ENCODE results near the gene GABPB1. TPM values are rescaled to one million over a fixed set of nuclear protein-coding genes. Genes with fewer than 3 reads are reported as not detected.

The GABPB1 gene
- total and polyA plus RNA-seq, 10 of the 15 experiments (the other 5 are each of a cell fraction or from before 2014, with no cell fraction given) = 13.9 to 48.2 (median 39.8) TPM

GRCh38 chr15:50335251-50335650 lies 19.7 kb downstream of the GABPB1 start:
- TF ChIP-seq RBBP5 (conservative IDR thresholded peaks at IDR 0.05) = no peak
- TF ChIP-seq, protein P1, sequence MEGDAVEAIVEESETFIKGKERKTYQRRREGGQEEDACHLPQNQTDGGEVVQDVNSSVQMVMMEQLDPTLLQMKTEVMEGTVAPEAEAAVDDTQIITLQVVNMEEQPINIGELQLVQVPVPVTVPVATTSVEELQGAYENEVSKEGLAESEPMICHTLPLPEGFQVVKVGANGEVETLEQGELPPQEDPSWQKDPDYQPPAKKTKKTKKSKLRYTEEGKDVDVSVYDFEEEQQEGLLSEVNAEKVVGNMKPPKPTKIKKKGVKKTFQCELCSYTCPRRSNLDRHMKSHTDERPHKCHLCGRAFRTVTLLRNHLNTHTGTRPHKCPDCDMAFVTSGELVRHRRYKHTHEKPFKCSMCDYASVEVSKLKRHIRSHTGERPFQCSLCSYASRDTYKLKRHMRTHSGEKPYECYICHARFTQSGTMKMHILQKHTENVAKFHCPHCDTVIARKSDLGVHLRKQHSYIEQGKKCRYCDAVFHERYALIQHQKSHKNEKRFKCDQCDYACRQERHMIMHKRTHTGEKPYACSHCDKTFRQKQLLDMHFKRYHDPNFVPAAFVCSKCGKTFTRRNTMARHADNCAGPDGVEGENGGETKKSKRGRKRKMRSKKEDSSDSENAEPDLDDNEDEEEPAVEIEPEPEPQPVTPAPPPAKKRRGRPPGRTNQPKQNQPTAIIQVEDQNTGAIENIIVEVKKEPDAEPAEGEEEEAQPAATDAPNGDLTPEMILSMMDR (IDR thresholded peaks at IDR 0.05 in 2 of 3, conservative IDR thresholded peaks at IDR 0.05 in 1 of 3; ENCODE audit: control insufficient read depth in 2 of 3, extremely low read depth in 1 of 3, insufficient read depth in 1 of 3, low read depth in 3 of 3, low read length in 3 of 3) = no peak
- no peak for TF ChIP-seq ZSCAN29 (IDR thresholded peaks at IDR 0.05)
- TF ChIP-seq, protein P2, sequence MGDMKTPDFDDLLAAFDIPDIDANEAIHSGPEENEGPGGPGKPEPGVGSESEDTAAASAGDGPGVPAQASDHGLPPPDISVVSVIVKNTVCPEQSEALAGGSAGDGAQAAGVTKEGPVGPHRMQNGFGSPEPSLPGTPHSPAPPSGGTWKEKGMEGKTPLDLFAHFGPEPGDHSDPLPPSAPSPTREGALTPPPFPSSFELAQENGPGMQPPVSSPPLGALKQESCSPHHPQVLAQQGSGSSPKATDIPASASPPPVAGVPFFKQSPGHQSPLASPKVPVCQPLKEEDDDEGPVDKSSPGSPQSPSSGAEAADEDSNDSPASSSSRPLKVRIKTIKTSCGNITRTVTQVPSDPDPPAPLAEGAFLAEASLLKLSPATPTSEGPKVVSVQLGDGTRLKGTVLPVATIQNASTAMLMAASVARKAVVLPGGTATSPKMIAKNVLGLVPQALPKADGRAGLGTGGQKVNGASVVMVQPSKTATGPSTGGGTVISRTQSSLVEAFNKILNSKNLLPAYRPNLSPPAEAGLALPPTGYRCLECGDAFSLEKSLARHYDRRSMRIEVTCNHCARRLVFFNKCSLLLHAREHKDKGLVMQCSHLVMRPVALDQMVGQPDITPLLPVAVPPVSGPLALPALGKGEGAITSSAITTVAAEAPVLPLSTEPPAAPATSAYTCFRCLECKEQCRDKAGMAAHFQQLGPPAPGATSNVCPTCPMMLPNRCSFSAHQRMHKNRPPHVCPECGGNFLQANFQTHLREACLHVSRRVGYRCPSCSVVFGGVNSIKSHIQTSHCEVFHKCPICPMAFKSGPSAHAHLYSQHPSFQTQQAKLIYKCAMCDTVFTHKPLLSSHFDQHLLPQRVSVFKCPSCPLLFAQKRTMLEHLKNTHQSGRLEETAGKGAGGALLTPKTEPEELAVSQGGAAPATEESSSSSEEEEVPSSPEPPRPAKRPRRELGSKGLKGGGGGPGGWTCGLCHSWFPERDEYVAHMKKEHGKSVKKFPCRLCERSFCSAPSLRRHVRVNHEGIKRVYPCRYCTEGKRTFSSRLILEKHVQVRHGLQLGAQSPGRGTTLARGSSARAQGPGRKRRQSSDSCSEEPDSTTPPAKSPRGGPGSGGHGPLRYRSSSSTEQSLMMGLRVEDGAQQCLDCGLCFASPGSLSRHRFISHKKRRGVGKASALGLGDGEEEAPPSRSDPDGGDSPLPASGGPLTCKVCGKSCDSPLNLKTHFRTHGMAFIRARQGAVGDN (IDR thresholded peaks at IDR 0.05) = no peak
- Histone ChIP-seq H4K20me1 (ENCODE audit: control insufficient read depth, insufficient read depth) (no peaks in the 10 kb centered on the region), H3K4me2 (ENCODE audit: control insufficient read depth, insufficient read depth) (no peak overlapping the region), H3K9me3 (replicated peaks; ENCODE audit: control insufficient read depth, insufficient read depth, low read length) (no peaks in the 10 kb centered on the region), H2AFZ (ENCODE audit: control insufficient read depth, low read depth, low read length) (no peak overlapping the region), H3K27me3 (replicated peaks in 1 of 2; ENCODE audit: control insufficient read depth in 2 of 2, insufficient read depth in 2 of 2, low read length in 1 of 2) (no peaks in the 10 kb centered on the region), H3K4me3 (no peak overlapping the region), H3K9ac (ENCODE audit: control insufficient read depth, insufficient read depth, low read length) (no peak overlapping the region), H3K79me2 (ENCODE audit: control insufficient read depth, insufficient read depth, low read length) (peaks cover 11% of the 10 kb centered on the region), H3K36me3 (ENCODE audit: control insufficient read depth in 2 of 2, insufficient read depth in 2 of 2, low read length in 1 of 2) (no peaks in the 10 kb centered on the region; a peak in 1 of 4 replicates), H3K27ac (ENCODE audit: control insufficient read depth, insufficient read depth) (no peak overlapping the region), H3K4me1 (ENCODE audit: control insufficient read depth, insufficient read depth, low read length) (no peaks in the 10 kb centered on the region)
- ATAC-seq = no peak
- BruUV-seq (replicated peaks) = no TSS peak
- ChIA-PET SMC1A (ENCODE audit: uncharacterized antibody, unreplicated experiment) (interaction anchor here (1.5 kb wide), 1 partner anchor 17 kb away, joined by 4 read pairs; no protein-coding TSS in a partner anchor), RAD21 (ENCODE audit: unreplicated experiment) (interaction anchor here (0.6 to 1.2 kb wide), 2 partner anchors 1188 to 1879 kb away, joined by 3 read pairs; no protein-coding TSS in a partner anchor), CTCF (interaction anchor here (0.8 to 1.6 kb wide), 4 partner anchors 13 to 20 kb away, joined by 3 to 8 read pairs (median 4); partner anchors contain the start of gene GABPB1), POLR2A (interaction anchor here (1.0 kb wide), 1 partner anchor 13 kb away, joined by 3 read pairs; no protein-coding TSS in a partner anchor)
- FAIRE-seq = no peak
- intact Hi-C loops (cut with micrococcal nuclease; ENCODE audit: unreplicated experiment) = no loop called here
- in situ Hi-C loops (cut with MboI) = no loop called here
- WGBS (ENCODE audit: insufficient coverage, insufficient replicate concordance, low lambda C conversion rate, missing lambda C conversion rate) = 96% methylated on average over 4 of the region's 4 CpGs
- no peak for DNase-seq (ENCODE audit: low read depth, low spot score)

All from GM12878 (cell line).